Heart left ventricle (tissue), 16 donors: Measurements from ENCODE around the gene SLC9A3. TPM values are rescaled to one million over a fixed set of nuclear protein-coding genes. Genes with fewer than 3 reads are reported as not detected.

Source experiments
- ATAC-seq, 4 donors: fragments of 200-7000 bp; cut with Tn5 transposase; one replicate each; pipeline ENCODE4 v1.9.1; 2020 to 2022; ENCODE audit warnings: moderate library complexity in 4 of 4, mild to moderate bottlenecking in 3 of 4, moderate number of reproducible peaks in 1 of 4
- DNase-seq, 5 donors: peaks; one replicate each; pipeline ENCODE4 v3.0.0-alpha.2; 2020
- H3K27ac ChIP-seq, 12 donors: fragments of 200-600 bp; sonication (generic) in 4 of 12; one replicate each; pipeline versions ENCODE4 v1.5.0 to v1.8.0; 2016 to 2022; ENCODE audit warnings: mild to moderate bottlenecking in 2 of 12
- H3K27me3 ChIP-seq, 9 donors: fragments of 200-600 bp; sonication (generic) in 2 of 9; one replicate each; pipeline versions ENCODE4 v1.5.1 to v1.8.0; 2016 to 2022; ENCODE audit warnings: mild to moderate bottlenecking in 3 of 9
- H3K36me3 ChIP-seq, 9 donors: fragments of 200-600 bp; sonication (generic) in 2 of 9; one replicate each; pipeline versions ENCODE4 v1.5.0 to v1.8.0; 2018 to 2022; ENCODE audit warnings: mild to moderate bottlenecking in 2 of 9
- H3K4me1 ChIP-seq, 12 donors: fragments of 200-600 bp; sonication (generic) in 4 of 12; one replicate each; pipeline versions ENCODE4 v1.5.0 to v1.8.0; 2016 to 2022; ENCODE audit warnings: mild to moderate bottlenecking in 3 of 12
- H3K4me3 ChIP-seq, 12 donors: fragments of 200-600 bp; sonication (generic) in 4 of 12; one replicate each; pipeline versions ENCODE4 v1.5.0 to v1.8.0; 2017 to 2022; ENCODE audit warnings: mild to moderate bottlenecking in 9 of 12, moderate library complexity in 4 of 12
- H3K9me3 ChIP-seq, 12 donors: fragments of 200-600 bp; sonication (generic) in 4 of 12; one replicate each; pipeline versions ENCODE4 v1.5.0 to v1.8.0; 2016 to 2022; ENCODE audit warnings: mild to moderate bottlenecking in 1 of 12
- POLR2A ChIP-seq, 2 donors: fragments of 450-650 bp; IDR thresholded peaks; one replicate each; pipeline ENCODE4 v1.6.1; 2017; ENCODE audit warnings: antibody characterized with exemption in 2 of 2, mild to moderate bottlenecking in 2 of 2, moderate library complexity in 2 of 2
- WGBS, 4 donors: extraction: QIAGEN DNeasy Blood & Tissue Kit in 2 of 4; methylation state at CpG; one replicate each; pipeline versions ENCODE4 v1.1.5 to v1.1.7; 2013 to 2018; 5-methylcytosine and 5-hydroxymethylcytosine counted together
- intact Hi-C, 10 donors: fragments of 100-400 bp; cut with DNase I; formaldehyde crosslinking; loops; one replicate each; pipeline versions ENCODE4 v1.11.1 to v1.14.2; 2022
- polyA plus RNA-seq, 2 donors: library from polyadenylated mRNA; stranded (reverse); fragments of 200-250 nt; gene quantifications; one replicate each; pipeline ENCODE4 v1.2.3, GENCODE V29; 2013
- total RNA-seq, 9 donors: library from RNA; depleted of rRNA in 2 of 9; stranded (reverse); fragments of >200 nt in 2 of 9; fragmentation: NEBNext Ultra II Directional in 3 of 9; extraction: Animal tissue kit (Norgen Biotek cat#: 25700) in 3 of 9; gene quantifications; one replicate each; pipeline versions ENCODE4 v1.1.0 to v1.2.4, GENCODE V29; 2016 to 2023
- TF ChIP-seq, protein P1 (sequence below), 12 donors: fragments of 200-600 bp; sonication (generic) in 4 of 12; IDR thresholded peaks; one replicate each; pipeline versions ENCODE4 v1.5.0 to v1.8.0; 2018 to 2022; ENCODE audit warnings: antibody characterized with exemption in 12 of 12, mild to moderate bottlenecking in 5 of 12
- donor health status: ischemic (EF 13 %, LVEDD 7.1; RV severe dilation, severe dysfunction).
- donor health status: healthy with polysubstance abuse.
- donor health status: DM: no; HTN: yes; CAD: no.
- donor health status: DM: no; HTN: no; CAD: no.
- donor health status: ischemic (EF 25% LVEDD 6.9; RV normal size, moderate dysfunction).
- donor health status: ischemic (EF 25% LVEDD 5.7; RV mildly dilated, moderate dysfunction).
- donor health status: healthy.
- donor health status: DM: yes; HTN: yes; CAD: no.
- donor health status: ischemic (EF 35%, LVEDD 5.7; RV mildly dilated, moderate dysfunction).
- donor health status: nonischemic (EF 11% LVEDD 7.7; RV severe dilation, severe dysfunction).
- donor health status: DM: yes; HTN: yes; CAD: no.
- donor health status: PGD.
- donor health status: ischemic (EF 29% LVEDD 5.4; RV normal size, mild dysfunction).
- donor health status: nonischemic (EF 23%, LVEDD 6.1; RV moderate dilation, normal function).

Gene SLC9A3
- total and polyA plus RNA-seq, 11 donors, result 0.50 to 3.8 (median 1.0) TPM

- H3K27me3 ChIP-seq, result peaks cover 0 to 69% (median 17%) of the 10 kb centered on the region in 9 donors
- H3K36me3 ChIP-seq, result no peaks in the 10 kb centered on the region
- no peak for ATAC-seq
- no peak overlapping the region for H3K4me3 ChIP-seq
- TF ChIP-seq POLR2A (IDR thresholded peaks at IDR 0.05), result no peak
- TF ChIP-seq, protein P1, sequence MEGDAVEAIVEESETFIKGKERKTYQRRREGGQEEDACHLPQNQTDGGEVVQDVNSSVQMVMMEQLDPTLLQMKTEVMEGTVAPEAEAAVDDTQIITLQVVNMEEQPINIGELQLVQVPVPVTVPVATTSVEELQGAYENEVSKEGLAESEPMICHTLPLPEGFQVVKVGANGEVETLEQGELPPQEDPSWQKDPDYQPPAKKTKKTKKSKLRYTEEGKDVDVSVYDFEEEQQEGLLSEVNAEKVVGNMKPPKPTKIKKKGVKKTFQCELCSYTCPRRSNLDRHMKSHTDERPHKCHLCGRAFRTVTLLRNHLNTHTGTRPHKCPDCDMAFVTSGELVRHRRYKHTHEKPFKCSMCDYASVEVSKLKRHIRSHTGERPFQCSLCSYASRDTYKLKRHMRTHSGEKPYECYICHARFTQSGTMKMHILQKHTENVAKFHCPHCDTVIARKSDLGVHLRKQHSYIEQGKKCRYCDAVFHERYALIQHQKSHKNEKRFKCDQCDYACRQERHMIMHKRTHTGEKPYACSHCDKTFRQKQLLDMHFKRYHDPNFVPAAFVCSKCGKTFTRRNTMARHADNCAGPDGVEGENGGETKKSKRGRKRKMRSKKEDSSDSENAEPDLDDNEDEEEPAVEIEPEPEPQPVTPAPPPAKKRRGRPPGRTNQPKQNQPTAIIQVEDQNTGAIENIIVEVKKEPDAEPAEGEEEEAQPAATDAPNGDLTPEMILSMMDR (IDR thresholded peaks at IDR 0.05), result no peak
- intact Hi-C loops, result no loop called here
- no peak for DNase-seq
- no peak overlapping the region for H3K27ac ChIP-seq
- no peaks in the 10 kb centered on the region for H3K4me1 ChIP-seq
- no peaks in the 10 kb centered on the region for H3K9me3 ChIP-seq
- WGBS, 4 donors, result 47 to 62% (median 56%) methylated on average over 11 to 18 of the region's 18 CpGs
These were observed 31.8 kb downstream of the SLC9A3 start for GRCh38 chr5:492314-492893.

GRCh38 chr5:491856-492155, 32.4 kb downstream of the SLC9A3 start:
- H3K27me3 ChIP-seq, result peaks cover 0 to 63% (median 17%) of the 10 kb centered on the region in 9 donors
- no peak for DNase-seq
- no peak overlapping the region for H3K4me3 ChIP-seq
- H3K4me1 ChIP-seq, result no peaks in the 10 kb centered on the region
- no peak overlapping the region for H3K27ac ChIP-seq
- no peaks in the 10 kb centered on the region for H3K36me3 ChIP-seq
- 67 to 90% (median 85%) methylated on average over 17 to 19 of the region's 19 CpGs for WGBS, 4 donors
- intact Hi-C loops, result no loop called here
- no peak for ATAC-seq
- no peak for TF ChIP-seq POLR2A (IDR thresholded peaks at IDR 0.05)
- TF ChIP-seq, protein P1 (IDR thresholded peaks at IDR 0.05), result no peak
- H3K9me3 ChIP-seq, result no peaks in the 10 kb centered on the region

DNA sequence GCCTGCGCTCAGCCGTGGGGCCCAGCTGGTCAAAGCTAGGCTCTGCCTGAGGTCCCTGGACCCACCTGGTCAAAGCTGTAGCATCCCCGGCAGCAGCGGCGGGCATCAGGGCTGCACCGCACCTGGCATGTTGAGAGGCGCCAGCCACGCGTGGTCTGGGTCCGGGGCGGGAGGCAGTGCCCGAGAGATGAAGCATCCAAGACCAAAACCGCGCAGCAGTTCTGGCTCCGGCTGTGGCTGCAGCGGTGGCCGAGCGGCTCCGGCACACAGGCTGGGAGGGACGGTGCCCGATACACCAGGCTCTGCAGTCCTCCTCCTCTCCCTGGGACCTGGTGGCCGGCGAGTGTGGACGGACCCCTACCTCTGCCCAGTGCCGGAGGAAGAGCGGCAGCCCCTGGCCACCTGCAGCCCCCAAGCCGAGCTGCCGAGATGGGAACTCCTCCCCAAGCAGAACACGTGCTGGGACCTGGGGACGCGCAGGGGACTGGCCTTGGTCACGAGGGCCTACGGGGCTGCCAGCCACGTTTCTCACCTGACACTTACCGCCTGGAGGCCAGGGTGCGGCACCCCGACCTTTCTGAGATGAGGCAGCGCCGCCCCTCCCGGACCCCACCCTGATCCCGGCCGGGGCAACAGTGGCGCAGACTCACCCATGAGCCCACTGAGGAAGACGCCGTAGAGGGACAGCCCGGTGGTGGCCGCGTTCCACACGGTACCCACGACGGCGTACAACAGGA, 33.0 kb downstream of the SLC9A3 start:
- ATAC-seq (no peak), DNase-seq (no peak)
- Histone ChIP-seq H3K9me3 (no peaks in the 10 kb centered on the region), H3K4me1 (peaks cover 0 to under 1% (median 0%) of the 10 kb centered on the region in 12 donors), H3K4me3 (no peak overlapping the region), H3K27me3 (peaks cover 0 to 65% (median 17%) of the 10 kb centered on the region in 9 donors), H3K36me3 (no peaks in the 10 kb centered on the region), H3K27ac (no peak overlapping the region)
- intact Hi-C loops, result no loop called here
- TF ChIP-seq POLR2A (IDR thresholded peaks at IDR 0.05), result no peak
- TF ChIP-seq, protein P1 (IDR thresholded peaks at IDR 0.05), result no peak
- WGBS, 4 donors, result 90 to 94% (median 92%) methylated on average over 33 to 52 of the region's 52 CpGs

DNA sequence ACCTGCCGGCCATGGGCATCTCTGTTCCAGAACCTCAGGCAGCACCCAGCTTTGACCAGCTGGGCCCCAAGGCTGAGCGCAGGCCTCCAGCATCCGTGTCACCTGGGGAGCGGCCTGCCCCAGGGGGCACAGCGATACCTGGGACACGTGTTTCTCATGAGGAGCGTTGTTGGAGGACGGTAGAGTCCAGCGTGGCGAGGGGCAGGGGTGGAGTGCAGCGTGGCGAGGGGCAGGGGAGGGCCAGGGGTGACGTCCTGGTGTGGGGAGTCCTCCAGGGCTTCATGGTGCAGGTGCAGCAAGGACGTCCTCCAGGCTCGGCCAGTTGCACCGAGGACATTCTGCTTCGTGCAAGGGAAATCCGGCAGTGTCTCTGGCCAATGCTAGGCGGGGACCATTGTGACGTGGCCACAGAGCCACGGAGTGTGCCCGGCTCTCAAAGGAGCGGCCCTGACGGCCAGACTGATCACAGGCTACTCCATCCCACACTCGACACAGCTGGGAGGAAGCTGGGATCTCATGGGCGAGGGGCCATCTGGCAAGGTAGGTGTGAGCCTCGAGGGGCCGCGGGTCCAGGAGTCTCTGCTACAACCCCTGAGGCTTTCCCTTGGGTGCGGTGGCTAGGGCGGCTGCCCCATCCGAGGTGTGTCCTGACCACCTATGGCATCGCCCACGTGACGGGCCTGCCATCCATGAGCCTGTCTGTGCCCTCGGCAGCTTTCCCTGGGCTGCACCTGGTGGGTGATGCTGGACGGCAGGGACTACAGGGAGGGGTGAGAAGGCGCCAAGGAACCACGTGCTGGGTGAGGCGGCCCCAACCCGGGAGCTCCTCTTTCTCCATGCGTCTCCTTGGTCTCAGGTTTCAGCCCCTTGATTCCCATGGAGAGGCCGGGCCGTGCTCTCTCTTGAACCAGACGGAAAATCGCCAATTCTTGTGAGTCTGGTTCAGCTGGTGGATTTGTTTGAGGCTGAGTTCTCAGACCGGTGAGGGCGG, 33.8 kb downstream of the SLC9A3 start:
- TF ChIP-seq POLR2A (IDR thresholded peaks at IDR 0.05), result no peak
- TF ChIP-seq, protein P1 (IDR thresholded peaks at IDR 0.05), result no peak
- intact Hi-C loops, result no loop called here
- DNase-seq (no peak), ATAC-seq (no peak)
- H3K27ac ChIP-seq, result no peak overlapping the region
- WGBS, 4 donors, result 83 to 89% (median 86%) methylated on average over 39 to 48 of the region's 48 CpGs
- H3K27me3 ChIP-seq, result peaks cover 0 to 70% (median 18%) of the 10 kb centered on the region in 9 donors
- no peak overlapping the region for H3K4me3 ChIP-seq
- no peaks in the 10 kb centered on the region for H3K36me3 ChIP-seq
- H3K4me1 ChIP-seq, result peaks cover 0 to 9% (median 0%) of the 10 kb centered on the region in 12 donors
- no peaks in the 10 kb centered on the region for H3K9me3 ChIP-seq
